ENCODE measurements around the gene MAD1L1. TPM values are rescaled to one million over a fixed set of nuclear protein-coding genes. Genes with fewer than 3 reads are reported as not detected.

MAD1L1 gene
- total and polyA plus RNA-seq, 2 of the 4 experiments (the other 2 are of a cell fraction), result 29.0 to 40.9 TPM

DNA sequence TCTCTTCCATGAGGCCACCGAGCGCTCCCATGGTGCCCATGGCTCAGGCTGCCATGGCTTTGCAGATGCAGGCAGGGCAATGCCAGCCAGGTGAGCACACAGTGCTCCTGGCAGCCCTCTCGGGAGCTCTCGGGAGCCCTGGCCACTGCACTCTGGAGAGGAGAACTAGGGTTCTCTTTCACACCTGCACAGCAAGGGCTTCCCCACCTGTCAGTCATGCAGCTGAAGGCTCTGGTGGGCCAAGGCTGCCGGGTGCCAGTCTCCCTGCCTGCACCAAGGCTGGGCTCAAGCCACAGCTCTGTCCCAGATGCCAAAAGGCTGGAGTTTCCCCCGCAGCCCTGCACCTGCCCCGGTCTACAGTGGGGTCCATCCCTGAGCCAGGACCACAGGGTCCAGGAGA lies 41.9 kb upstream of the MAD1L1 start:
- Histone ChIP-seq H3K9ac (ENCODE audit: low read depth, low read length) (no peak overlapping the region), H3K27ac (ENCODE audit: insufficient read depth, low read length) (no peak overlapping the region), H3K14ac (replicated peaks; ENCODE audit: low read depth, low read length) (no peak overlapping the region), H3K4me2 (ENCODE audit: low read depth, low read length) (no peak overlapping the region), H3K4me1 (ENCODE audit: control insufficient read depth, insufficient read depth, low read length) (peaks cover 7% of the 10 kb centered on the region), H4K91ac (ENCODE audit: insufficient read depth, low read depth, low read length) (no peak overlapping the region), H4K20me1 (ENCODE audit: insufficient read depth, low read length) (peaks cover 4% of the 10 kb centered on the region), H3K9me3 (ENCODE audit: control insufficient read depth, insufficient read depth, low read length) (no peaks in the 10 kb centered on the region), H3K56ac (ENCODE audit: extremely low read depth, insufficient read depth, low read length) (no peak overlapping the region), H2BK15ac (ENCODE audit: low read depth, low read length) (no peak overlapping the region), H3K18ac (ENCODE audit: low read depth, low read length) (no peak overlapping the region), H4K8ac (ENCODE audit: low read depth in 2 of 2, low read length in 2 of 2) (no peak overlapping the region), H3K36me3 (ENCODE audit: control insufficient read depth, insufficient read depth, low read length) (peaks cover 19% of the 10 kb centered on the region), H3K79me1 (ENCODE audit: low read depth in 1 of 2, low read length in 2 of 2) (peaks cover 6 to 19% of the 10 kb centered on the region in 2 experiments), H2AK9ac (replicated peaks; ENCODE audit: low read depth, low read length, poor library complexity) (no peak overlapping the region), H2BK120ac (ENCODE audit: low read depth, low read length) (no peak overlapping the region), H3K4me3 (ENCODE audit: insufficient read depth, low read depth, low read length) (no peak overlapping the region), H2AFZ (replicated peaks; ENCODE audit: low read length, poor library complexity) (no peak overlapping the region), H3K27me3 (ENCODE audit: control insufficient read depth, insufficient read depth, low read length) (no peaks in the 10 kb centered on the region), H3K4ac (ENCODE audit: low read depth, low read length) (no peak overlapping the region), H2BK5ac (ENCODE audit: low read depth, low read length, poor library complexity, severe bottlenecking) (no peak overlapping the region), H2AK5ac (ENCODE audit: low read depth, low read length) (no peak overlapping the region), H3K23ac (ENCODE audit: low read depth, low read length) (no peak overlapping the region), H4K5ac (ENCODE audit: low read depth, low read length) (no peak overlapping the region), H3K9me1 (ENCODE audit: insufficient read depth, low read length) (no peaks in the 10 kb centered on the region), H2BK20ac (ENCODE audit: low read depth, low read length) (no peak overlapping the region)
- TF ChIP-seq RAD21 (IDR thresholded peaks at IDR 0.05; ENCODE audit: low read length) (no peak), NFE2L2 (IDR thresholded peaks at IDR 0.05; ENCODE audit: low read depth, low read length) (no peak), MAZ (IDR thresholded peaks at IDR 0.05; ENCODE audit: borderline replicate concordance, low read depth, low read length) (no peak), MXI1 (IDR thresholded peaks at IDR 0.05; ENCODE audit: borderline replicate concordance, low read depth, low read length) (no peak), RFX5 (IDR thresholded peaks at IDR 0.05; ENCODE audit: low read depth, low read length) (no peak), POLR2A (IDR thresholded peaks at IDR 0.05; ENCODE audit: low read depth, low read length) (no peak), RCOR1 (IDR thresholded peaks at IDR 0.05; ENCODE audit: insufficient replicate concordance, low read length) (no peak), MAFK (IDR thresholded peaks at IDR 0.05; ENCODE audit: low read depth, low read length) (no peak), CEBPB (IDR thresholded peaks at IDR 0.05; ENCODE audit: low read depth, low read length) (no peak)
- TF ChIP-seq, protein P1, sequence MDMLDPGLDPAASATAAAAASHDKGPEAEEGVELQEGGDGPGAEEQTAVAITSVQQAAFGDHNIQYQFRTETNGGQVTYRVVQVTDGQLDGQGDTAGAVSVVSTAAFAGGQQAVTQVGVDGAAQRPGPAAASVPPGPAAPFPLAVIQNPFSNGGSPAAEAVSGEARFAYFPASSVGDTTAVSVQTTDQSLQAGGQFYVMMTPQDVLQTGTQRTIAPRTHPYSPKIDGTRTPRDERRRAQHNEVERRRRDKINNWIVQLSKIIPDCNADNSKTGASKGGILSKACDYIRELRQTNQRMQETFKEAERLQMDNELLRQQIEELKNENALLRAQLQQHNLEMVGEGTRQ (IDR thresholded peaks at IDR 0.05; ENCODE audit: low read depth, low read length), result no peak
- TF ChIP-seq, protein P2, sequence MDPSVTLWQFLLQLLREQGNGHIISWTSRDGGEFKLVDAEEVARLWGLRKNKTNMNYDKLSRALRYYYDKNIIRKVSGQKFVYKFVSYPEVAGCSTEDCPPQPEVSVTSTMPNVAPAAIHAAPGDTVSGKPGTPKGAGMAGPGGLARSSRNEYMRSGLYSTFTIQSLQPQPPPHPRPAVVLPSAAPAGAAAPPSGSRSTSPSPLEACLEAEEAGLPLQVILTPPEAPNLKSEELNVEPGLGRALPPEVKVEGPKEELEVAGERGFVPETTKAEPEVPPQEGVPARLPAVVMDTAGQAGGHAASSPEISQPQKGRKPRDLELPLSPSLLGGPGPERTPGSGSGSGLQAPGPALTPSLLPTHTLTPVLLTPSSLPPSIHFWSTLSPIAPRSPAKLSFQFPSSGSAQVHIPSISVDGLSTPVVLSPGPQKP (IDR thresholded peaks at IDR 0.05; ENCODE audit: borderline replicate concordance, low read depth, low read length), result no peak
- intact Hi-C loops (cut with micrococcal nuclease) (no loop called here), dilution Hi-C loops (cut with HindIII; ENCODE audit: low sequenced_read_pairs, unreplicated experiment) (no loop called here), in situ Hi-C loops (cut with MboI; ENCODE audit: low sequenced_read_pairs) (no loop called here)
- ChIA-PET CTCF (interaction anchor here (0.6 kb wide), 1 partner anchor 14 kb away, joined by 3 read pairs; no protein-coding TSS in a partner anchor), POLR2A (ENCODE audit: unreplicated experiment) (interaction anchor here (0.6 kb wide), 2 partner anchors 11 to 79 kb away, joined by 3 to 6 read pairs; no protein-coding TSS in a partner anchor)
- DNase-seq, result no peak
- BruUV-seq (replicated peaks), result no TSS peak
- ATAC-seq (ENCODE audit: low read depth), result no peak
- WGBS, 2 experiments (ENCODE audit: extremely low coverage in 2 of 2, insufficient read length in 1 of 2), result 95% methylated on average over 3 of the region's 7 CpGs; no CpG with 5 or more reads in 1 of the 2 experiments
